Lung microvascular endothelial cell (primary cell): ENCODE results near the gene DEFB131B. TPM values are rescaled to one million over a fixed set of nuclear protein-coding genes. Genes with fewer than 3 reads are reported as not detected.
"Not testable (repeated sequence)": the region's sequence is repeated elsewhere in the genome, so short reads cannot be mapped to it uniquely, and the experiment has no call there.

Experiments used
- DNase-seq, 2 donors: peaks; one replicate each; pipeline versions ENCODE4 v3.0.0 to v3.0.0-alpha.2; 2010; ENCODE audit warnings: low read depth in 2 of 2
- total RNA-seq: library from RNA; depleted of rRNA; stranded (reverse); fragments of >200 nt; gene quantifications from 2 replicates; pipeline ENCODE4 v1.2.1, GENCODE V29; 2014

Gene DEFB131B
- not detected in 2 replicates for total RNA-seq

- not testable (repeated sequence) for DNase-seq
Measured at GRCh38 chr11:71878059-71878458, at the start of gene DEFB131B. Gene DEFB131B (plus strand): TSS chr11:71878453. CDS start chr11:71878453, 0 bp downstream.

- not testable (repeated sequence) for DNase-seq
Measured at GRCh38 chr11:71829247-71829646, 49.0 kb upstream of the DEFB131B start.

- not testable (repeated sequence) for DNase-seq
Measured at GRCh38 chr11:71829686-71830085, 48.6 kb upstream of the DEFB131B start.

- not testable (repeated sequence) for DNase-seq
Measured at GRCh38 chr11:71832811-71833210, 45.4 kb upstream of the DEFB131B start, which contains the start of gene DEFB108B. Gene DEFB108B (plus strand): TSS chr11:71833200. CDS start chr11:71833200, 0 bp downstream.

GRCh38 chr11:71842720-71843119 lies 35.5 kb upstream of the DEFB131B start:
- not testable (repeated sequence) for DNase-seq

GRCh38 chr11:71843355-71843754 lies 34.9 kb upstream of the DEFB131B start:
- not testable (repeated sequence) for DNase-seq

- DNase-seq: no peak
Measured at GRCh38 chr11:71843858-71844257, 34.4 kb upstream of the DEFB131B start.

- DNase-seq: not testable (repeated sequence)
Measured at GRCh38 chr11:71853895-71854294, 24.4 kb upstream of the DEFB131B start.

- DNase-seq: not testable (repeated sequence)
Measured at GRCh38 chr11:71855880-71856279, 22.4 kb upstream of the DEFB131B start.

- DNase-seq: not testable (repeated sequence)
Measured at GRCh38 chr11:71860835-71861234, 17.4 kb upstream of the DEFB131B start.

GRCh38 chr11:71863978-71864627 lies 14.2 kb upstream of the DEFB131B start:
- peak; percentile 35 to 74 for DNase-seq

GRCh38 chr11:71867209-71867608 lies 11.0 kb upstream of the DEFB131B start:
- DNase-seq: not testable (repeated sequence)

GRCh38 chr11:71869931-71870330 lies 8.3 kb upstream of the DEFB131B start:
- DNase-seq: not testable (repeated sequence)

GRCh38 chr11:71870661-71871060 lies 7.6 kb upstream of the DEFB131B start:
- DNase-seq: not testable (repeated sequence)

GRCh38 chr11:71876262-71876661 lies 2.0 kb upstream of the DEFB131B start:
- not testable (repeated sequence) for DNase-seq

GRCh38 chr11:71885806-71886205 lies 7.6 kb downstream of the DEFB131B start:
- DNase-seq: not testable (repeated sequence)

- DNase-seq: not testable (repeated sequence)
Measured at GRCh38 chr11:71888335-71889010, 10.2 kb downstream of the DEFB131B start.

- not testable (repeated sequence) for DNase-seq
Measured at GRCh38 chr11:71889181-71889872, 11.1 kb downstream of the DEFB131B start.

GRCh38 chr11:71895961-71896360 lies 17.7 kb downstream of the DEFB131B start:
- DNase-seq: no peak

- DNase-seq: not testable (repeated sequence)
Measured at GRCh38 chr11:71901137-71901536, 22.9 kb downstream of the DEFB131B start.

- DNase-seq: no peak
Measured at GRCh38 chr11:71908218-71908617, 30.0 kb downstream of the DEFB131B start.

GRCh38 chr11:71910775-71911174 lies 32.5 kb downstream of the DEFB131B start:
- DNase-seq: not testable (repeated sequence)
